ENCODE data around the gene PCDH9.

PCDH9 gene

DNA sequence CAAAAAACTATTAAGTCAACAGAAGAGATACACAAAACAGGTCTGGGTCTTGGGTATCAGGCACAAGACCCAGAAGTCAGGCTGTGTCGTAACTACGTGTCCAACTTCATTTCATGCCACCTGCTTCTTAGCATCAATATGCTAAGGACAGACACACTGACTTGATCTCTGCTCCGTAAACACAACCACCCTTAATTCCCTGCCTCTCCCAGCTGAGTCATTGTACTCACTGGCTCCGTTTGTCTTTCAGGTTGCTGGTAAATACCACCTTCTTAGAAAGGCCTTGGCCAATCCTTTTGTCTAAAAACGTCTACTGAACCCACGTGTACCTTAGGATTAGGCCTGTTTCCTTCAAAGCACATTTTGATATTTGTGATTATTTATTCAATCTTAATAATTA, 726.2 kb downstream of the PCDH9 start:
- no peak overlapping the region for H3K4me3 ChIP-seq (ENCODE audit: low read depth, low read length)

- no peak overlapping the region for H3K4me3 ChIP-seq (ENCODE audit: low read depth, low read length)
Observed at GRCh38 chr13:66501181-66501580, 729.0 kb downstream of the PCDH9 start.

- no peak overlapping the region for H3K4me3 ChIP-seq (ENCODE audit: low read depth, low read length)
Observed at GRCh38 chr13:66492479-66492878, 737.7 kb downstream of the PCDH9 start.

- no peak overlapping the region for H3K4me3 ChIP-seq (ENCODE audit: low read depth, low read length)
Observed at GRCh38 chr13:66491251-66491650, 738.9 kb downstream of the PCDH9 start.

- H3K4me3 ChIP-seq (ENCODE audit: low read depth, low read length), result no peak overlapping the region
Observed at GRCh38 chr13:66489586-66489985, 740.5 kb downstream of the PCDH9 start.

DNA sequence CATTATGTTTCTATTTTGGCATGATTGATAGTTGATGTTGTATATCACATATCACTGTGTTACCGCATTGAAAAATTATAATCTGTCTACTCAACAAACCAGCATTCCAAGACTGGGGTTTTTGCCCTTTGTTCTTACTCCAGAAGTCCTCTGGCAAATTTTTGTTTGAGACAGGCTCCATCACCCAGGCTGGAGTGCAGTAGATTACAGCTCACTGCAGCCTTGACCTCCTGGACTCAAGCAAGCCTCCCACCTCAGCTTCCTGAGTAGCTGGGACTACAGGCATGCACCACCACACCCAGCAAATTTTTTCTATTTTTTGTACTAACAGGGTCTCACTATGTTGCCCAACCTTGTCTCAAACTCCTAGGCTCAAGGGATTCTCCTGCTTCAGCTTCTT, 741.0 kb downstream of the PCDH9 start:
- H3K4me3 ChIP-seq (ENCODE audit: low read depth, low read length), result no peak overlapping the region

GRCh38 chr13:66483712-66484111, 746.4 kb downstream of the PCDH9 start:
- no peak overlapping the region for H3K4me3 ChIP-seq (ENCODE audit: low read depth, low read length)

DNA sequence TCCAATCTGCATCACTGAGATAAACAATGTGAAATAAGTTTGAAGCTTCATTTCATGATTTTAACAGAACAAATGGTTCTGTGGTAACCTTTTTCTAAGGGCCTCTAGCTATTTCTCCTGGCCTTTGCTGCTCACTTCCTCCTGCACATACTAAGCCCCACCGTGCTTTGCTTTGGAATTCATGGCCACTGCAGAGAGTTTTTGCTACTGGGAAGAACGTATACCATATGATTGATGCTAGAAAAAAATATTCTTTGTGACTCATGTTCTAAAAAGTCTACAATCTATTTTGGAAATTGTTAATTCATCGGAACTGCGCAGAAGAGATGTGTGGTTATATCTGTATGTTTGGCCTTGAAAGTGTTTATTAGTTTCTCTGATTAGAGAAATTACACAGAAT, 747.3 kb downstream of the PCDH9 start:
- H3K4me3 ChIP-seq (ENCODE audit: low read depth, low read length), result no peak overlapping the region

DNA sequence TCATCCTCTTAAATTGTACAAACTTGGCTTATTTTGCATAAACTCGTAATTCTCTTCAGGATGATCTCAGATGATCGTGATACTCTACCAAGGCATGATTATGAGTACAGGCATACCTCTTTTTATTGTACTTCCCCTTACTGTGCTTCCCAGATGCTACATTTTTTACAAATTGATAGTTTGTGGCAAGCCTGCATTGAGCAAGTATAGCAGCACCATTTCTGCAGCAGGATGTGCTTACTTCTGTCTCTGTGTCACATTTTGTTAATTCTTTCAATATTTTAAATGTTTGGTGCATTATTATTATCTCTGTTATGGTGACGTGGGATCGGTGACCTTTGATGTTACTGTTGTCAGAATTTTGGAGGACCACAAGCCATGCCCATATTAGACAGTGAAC, 752.3 kb downstream of the PCDH9 start:
- no peak overlapping the region for H3K4me3 ChIP-seq (ENCODE audit: low read depth, low read length)

DNA sequence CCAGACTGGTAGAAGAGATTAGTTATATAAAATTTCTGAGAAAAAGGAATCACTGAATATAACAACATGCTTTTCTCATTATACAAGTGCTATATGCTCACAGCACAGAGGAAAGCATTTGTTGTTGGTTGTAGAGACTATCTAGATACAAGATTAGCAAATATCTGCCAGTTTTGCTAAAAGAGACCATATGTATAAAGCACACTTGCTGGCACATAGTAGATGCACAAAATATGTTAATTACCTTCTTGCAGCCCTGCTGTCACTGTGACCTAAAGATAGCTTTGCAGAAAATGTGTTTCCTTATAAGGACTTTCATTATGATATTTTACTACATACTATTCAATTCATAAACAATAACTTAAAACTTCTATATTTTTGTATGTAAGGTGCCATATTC, 755.1 kb downstream of the PCDH9 start:
- H3K4me3 ChIP-seq (ENCODE audit: low read depth, low read length), result no peak overlapping the region

- no peak overlapping the region for H3K4me3 ChIP-seq (ENCODE audit: low read depth, low read length)
Observed at GRCh38 chr13:66469745-66470144, 760.4 kb downstream of the PCDH9 start.

DNA sequence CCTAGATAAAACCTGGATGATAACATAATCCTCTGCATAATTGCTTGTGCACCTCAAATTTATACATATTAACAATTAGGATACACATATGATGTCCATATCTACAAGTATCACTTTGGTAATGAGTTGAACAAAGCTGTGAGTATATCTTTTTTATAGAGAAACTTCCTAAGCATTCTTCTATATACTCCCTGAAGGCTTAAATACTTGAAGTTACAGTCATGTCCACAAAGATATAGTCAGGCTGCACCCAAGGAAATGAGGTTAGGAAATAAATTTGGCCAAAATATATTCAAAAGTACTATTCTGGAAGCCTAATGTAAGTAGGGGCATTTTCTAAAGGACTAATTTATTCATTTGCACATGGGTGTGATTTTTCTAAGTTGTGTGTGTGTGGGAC, 761.5 kb downstream of the PCDH9 start:
- no peak overlapping the region for H3K4me3 ChIP-seq (ENCODE audit: low read depth, low read length)

GRCh38 chr13:66462187-66462586, 767.9 kb downstream of the PCDH9 start:
- H3K4me3 ChIP-seq (ENCODE audit: low read depth, low read length), result no peak overlapping the region

GRCh38 chr13:66461021-66461420, 769.1 kb downstream of the PCDH9 start:
- no peak overlapping the region for H3K4me3 ChIP-seq (ENCODE audit: low read depth, low read length)

GRCh38 chr13:66459634-66460033, 770.5 kb downstream of the PCDH9 start:
- no peak overlapping the region for H3K4me3 ChIP-seq (ENCODE audit: low read depth, low read length)

GRCh38 chr13:66459143-66459542, 771.0 kb downstream of the PCDH9 start:
- H3K4me3 ChIP-seq (ENCODE audit: low read depth, low read length), result no peak overlapping the region

GRCh38 chr13:66446413-66446812, 783.7 kb downstream of the PCDH9 start:
- H3K4me3 ChIP-seq (ENCODE audit: low read depth, low read length), result no peak overlapping the region

DNA sequence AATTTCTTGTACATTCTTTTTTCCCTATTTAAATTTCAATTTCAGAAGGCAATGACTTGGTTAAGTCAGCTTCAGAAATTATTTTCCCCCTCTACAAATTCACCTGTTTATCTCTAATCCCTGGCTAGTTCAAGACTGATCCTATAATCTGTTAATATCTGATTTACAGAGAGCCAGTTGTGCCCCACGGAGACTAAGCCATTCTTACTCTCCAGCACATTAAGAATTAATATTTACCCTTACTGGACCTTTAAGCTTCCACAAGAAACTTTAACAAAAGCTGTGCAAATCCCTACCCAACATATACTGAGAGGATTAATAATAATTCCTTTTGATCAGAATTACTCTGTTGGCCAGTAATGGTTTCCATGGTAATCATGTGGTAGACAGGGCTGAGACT, 786.2 kb downstream of the PCDH9 start:
- H3K4me3 ChIP-seq (ENCODE audit: low read depth, low read length), result no peak overlapping the region

DNA sequence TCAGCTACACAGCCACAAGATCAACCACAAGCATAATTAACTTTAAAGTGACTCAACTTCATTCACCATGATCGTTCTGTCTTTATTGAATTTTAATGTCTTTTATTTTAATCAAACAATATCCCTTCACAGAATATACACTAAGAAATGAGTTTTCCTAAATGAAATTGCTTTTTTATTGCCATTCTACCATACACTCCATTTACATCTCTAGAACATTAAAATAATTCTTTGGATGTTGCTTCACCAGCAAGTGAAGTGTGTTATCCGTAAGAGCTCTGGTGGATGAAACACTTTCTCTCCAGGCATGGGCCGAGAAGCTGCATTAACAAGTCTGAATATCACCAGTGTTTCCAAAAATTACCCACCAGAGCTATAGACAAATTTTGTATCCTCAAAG, 789.2 kb downstream of the PCDH9 start:
- H3K4me3 ChIP-seq (ENCODE audit: low read depth, low read length), result no peak overlapping the region

DNA sequence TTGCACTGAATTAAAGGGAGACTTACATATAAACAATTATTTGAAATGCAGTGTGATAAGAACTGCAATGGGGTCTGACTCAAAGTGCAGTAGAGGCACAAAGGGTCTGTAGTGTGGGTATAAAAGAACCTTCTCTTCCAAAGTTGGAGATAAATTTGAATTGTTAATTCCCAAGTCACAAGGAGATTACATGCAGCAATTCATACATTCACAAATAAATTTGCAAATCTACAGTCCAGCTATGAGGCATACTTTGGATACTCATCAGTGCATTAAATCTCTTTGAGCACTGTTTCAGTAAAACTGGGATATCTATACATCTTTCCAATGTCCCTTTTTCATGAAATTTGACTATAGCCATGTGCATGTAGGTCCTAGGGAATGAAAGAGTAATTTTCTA, 799.4 kb downstream of the PCDH9 start:
- H3K4me3 ChIP-seq (ENCODE audit: low read depth, low read length), result no peak overlapping the region

DNA sequence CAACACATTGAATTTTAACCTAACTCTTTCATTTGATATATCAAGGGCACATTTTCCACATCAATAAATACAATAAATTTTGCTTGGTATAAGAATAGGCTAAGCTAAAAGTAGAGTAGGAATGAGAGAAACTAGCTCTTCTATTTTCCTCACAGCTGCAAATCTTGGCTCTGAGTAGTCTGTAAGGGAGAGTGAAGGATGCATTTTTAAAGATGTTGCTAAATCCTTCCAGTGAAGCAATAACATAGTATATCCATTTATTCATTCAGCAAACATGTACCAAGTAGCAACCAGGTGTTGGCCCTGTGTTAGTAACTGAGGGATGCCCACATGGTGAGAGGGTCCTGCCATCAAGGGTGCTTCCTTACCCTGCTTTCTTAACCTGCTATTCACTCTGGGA, 799.9 kb downstream of the PCDH9 start:
- H3K4me3 ChIP-seq (ENCODE audit: low read depth, low read length), result no peak overlapping the region

- no peak overlapping the region for H3K4me3 ChIP-seq (ENCODE audit: low read depth, low read length)
Observed at GRCh38 chr13:66429156-66429555, 801.0 kb downstream of the PCDH9 start.

DNA sequence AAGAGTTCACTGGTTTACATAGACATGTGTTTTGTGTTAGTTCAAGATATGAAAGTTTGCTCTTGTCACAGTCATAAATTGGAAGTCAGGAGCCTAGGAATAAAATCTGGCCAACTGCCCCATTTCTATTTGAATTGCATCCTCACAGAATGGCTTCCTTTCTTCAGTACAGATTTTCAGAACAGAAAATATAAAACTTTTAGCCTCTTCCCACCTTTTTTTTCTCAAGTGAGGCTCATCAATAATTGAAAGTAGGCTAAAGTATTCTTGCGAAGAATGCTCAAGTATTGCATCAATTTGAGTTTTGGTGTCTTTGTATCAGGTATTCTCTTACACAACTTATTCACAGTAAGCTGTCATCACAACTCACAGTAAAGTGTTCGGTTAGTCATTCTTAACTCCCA, 802.7 kb downstream of the PCDH9 start:
- H3K4me3 ChIP-seq (ENCODE audit: low read depth, low read length), result no peak overlapping the region

- H3K4me3 ChIP-seq (ENCODE audit: low read depth, low read length), result no peak overlapping the region
Observed at GRCh38 chr13:66425741-66426140, 804.4 kb downstream of the PCDH9 start.

Data from iPS-11a (cell line).